Uterus (tissue), 2 donors: Measurements from ENCODE around the gene MYH10.

Source experiments
- POLR2A ChIP-seq, 2 donors: fragments of 450-650 bp; IDR thresholded peaks; one replicate each; pipeline ENCODE4 v1.6.1; 2016; ENCODE audit warnings: antibody characterized with exemption in 2 of 2, mild to moderate bottlenecking in 1 of 2, moderate library complexity in 1 of 2
- TF ChIP-seq, protein P1 (sequence below), 4 experiments: fragments of 200-600 bp in 2 of 4; fragments of 450-650 bp in 2 of 4; sonication (generic) in 2 of 4; IDR thresholded peaks; one replicate each; pipeline ENCODE4 v1.5.1; 2016 to 2019; ENCODE audit warnings: antibody characterized with exemption in 4 of 4, mild to moderate bottlenecking in 2 of 4, moderate library complexity in 1 of 4

GRCh38 chr17:8644507-8644902 is 14.0 kb upstream of the MYH10 start:
- TF ChIP-seq, protein P1, sequence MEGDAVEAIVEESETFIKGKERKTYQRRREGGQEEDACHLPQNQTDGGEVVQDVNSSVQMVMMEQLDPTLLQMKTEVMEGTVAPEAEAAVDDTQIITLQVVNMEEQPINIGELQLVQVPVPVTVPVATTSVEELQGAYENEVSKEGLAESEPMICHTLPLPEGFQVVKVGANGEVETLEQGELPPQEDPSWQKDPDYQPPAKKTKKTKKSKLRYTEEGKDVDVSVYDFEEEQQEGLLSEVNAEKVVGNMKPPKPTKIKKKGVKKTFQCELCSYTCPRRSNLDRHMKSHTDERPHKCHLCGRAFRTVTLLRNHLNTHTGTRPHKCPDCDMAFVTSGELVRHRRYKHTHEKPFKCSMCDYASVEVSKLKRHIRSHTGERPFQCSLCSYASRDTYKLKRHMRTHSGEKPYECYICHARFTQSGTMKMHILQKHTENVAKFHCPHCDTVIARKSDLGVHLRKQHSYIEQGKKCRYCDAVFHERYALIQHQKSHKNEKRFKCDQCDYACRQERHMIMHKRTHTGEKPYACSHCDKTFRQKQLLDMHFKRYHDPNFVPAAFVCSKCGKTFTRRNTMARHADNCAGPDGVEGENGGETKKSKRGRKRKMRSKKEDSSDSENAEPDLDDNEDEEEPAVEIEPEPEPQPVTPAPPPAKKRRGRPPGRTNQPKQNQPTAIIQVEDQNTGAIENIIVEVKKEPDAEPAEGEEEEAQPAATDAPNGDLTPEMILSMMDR (IDR thresholded peaks at IDR 0.05), result no peak
- no peak for TF ChIP-seq POLR2A (IDR thresholded peaks at IDR 0.05)
